GM20000 (cell line): Measurements from ENCODE around the gene MTHFD1L.

Source experiments
- DNase-seq: peaks from one replicate; pipeline ENCODE4 v3.0.0; 2012; ENCODE audit warnings: low spot score
- TF ChIP-seq, protein P1 (sequence below): IDR thresholded peaks from 2 replicates; pipeline ENCODE4 v1.5.1; 2012; ENCODE audit warnings: mild to moderate bottlenecking, control low read depth; ENCODE audit errors: extremely low read depth, missing control alignments

The MTHFD1L gene

DNA sequence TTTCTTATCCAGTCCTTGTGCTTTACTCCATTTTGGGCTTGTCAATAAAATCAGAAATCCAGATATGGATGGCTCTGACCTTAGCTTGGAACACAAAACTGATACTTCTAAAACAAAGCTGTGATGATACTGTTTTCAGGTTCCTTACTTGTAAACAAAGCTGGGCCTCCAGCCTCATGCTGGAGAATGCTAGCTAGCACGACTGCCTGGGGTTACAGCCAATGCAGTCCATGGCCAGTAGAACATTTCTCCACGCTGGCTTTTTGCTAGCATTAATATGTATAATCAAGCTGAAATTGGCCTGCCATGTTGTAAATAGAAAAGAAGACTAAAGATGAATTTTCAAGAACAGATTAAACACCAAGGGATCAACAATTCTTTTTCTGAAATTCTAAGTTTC, 63.9 kb downstream of the MTHFD1L start:
- no peak for DNase-seq
- TF ChIP-seq, protein P1, sequence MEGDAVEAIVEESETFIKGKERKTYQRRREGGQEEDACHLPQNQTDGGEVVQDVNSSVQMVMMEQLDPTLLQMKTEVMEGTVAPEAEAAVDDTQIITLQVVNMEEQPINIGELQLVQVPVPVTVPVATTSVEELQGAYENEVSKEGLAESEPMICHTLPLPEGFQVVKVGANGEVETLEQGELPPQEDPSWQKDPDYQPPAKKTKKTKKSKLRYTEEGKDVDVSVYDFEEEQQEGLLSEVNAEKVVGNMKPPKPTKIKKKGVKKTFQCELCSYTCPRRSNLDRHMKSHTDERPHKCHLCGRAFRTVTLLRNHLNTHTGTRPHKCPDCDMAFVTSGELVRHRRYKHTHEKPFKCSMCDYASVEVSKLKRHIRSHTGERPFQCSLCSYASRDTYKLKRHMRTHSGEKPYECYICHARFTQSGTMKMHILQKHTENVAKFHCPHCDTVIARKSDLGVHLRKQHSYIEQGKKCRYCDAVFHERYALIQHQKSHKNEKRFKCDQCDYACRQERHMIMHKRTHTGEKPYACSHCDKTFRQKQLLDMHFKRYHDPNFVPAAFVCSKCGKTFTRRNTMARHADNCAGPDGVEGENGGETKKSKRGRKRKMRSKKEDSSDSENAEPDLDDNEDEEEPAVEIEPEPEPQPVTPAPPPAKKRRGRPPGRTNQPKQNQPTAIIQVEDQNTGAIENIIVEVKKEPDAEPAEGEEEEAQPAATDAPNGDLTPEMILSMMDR, result no peak

DNA sequence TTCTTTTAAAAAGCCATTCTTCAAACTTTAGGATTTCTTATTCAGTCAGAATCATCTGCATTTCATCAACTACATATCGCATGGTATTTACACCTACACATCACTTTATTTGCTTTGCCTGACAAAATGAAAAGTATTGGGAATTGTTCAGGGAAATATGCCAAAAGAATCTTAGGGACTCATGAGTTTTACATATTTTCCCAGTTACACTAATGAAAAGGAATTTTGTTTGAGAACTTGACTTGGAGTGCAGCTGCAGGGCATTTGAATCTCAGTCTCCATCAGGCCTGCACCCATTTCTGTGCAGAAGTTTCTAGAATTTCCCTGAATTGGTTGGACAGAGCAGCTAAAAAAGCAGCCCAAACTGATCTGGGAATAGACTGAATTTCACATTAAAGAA, 65.3 kb downstream of the MTHFD1L start:
- TF ChIP-seq, protein P1, result no peak
- DNase-seq, result no peak

DNA sequence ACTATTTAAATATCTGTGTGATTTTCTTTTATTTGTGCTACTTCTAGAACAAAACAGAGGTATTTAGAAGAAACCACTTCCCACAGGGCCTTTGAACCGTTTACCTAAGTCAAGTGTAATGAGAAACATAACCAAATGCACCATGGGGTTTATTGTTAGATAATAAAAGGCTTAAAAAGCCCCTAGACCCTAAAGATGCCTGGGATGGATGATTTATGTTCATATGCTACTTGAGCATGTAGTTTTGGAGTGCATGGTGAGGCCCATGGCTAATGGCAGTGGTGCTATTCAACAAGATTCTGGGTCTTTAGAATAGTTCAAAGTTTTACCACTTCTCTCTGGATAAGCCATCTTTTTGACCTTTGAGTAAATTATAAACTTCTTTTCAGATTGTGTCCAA, 65.9 kb downstream of the MTHFD1L start:
- TF ChIP-seq, protein P1, result no peak

DNA sequence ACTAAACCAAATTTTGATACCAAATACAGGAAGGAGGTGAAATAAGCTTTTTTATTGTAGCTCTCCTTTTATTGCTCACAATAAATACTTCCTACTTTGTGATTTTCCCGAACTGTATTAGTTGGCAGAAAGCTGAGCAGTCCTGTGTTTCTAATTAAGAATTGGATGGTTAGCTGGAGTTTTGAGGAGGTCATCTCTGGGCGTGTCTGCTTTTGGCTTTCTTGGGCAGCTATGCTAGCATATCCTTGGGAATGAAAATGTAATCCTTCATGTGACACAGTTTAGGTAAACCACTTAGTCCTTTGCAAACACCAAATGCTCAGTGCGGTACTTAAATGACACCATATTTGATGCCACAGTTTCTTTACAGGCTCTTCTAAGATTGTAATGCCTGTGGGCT, 67.5 kb downstream of the MTHFD1L start:
- TF ChIP-seq, protein P1, result no peak
- DNase-seq, result no peak

More for the DNA sequence above, 65.9 kb downstream of the MTHFD1L start:
- DNase-seq, result no peak

DNA sequence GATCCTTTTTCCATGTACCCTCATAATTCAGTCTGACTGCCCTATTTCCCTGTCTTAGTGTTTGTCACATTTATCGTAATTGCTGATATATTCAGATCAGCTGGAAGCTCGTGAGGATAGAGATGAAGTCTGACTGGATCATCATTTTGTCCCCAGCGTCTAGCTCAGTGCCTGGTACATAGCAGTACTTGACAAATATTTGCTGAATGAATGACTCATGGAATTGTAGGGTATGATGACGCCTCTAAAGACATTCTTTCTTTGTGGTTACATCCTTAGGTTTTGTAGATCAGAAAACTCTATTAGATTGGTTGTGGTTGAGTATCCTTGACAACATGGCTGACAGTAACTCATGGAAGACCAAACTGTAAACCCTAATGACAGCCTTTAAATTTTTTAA, 68.9 kb downstream of the MTHFD1L start:
- DNase-seq, result no peak
- TF ChIP-seq, protein P1, result no peak

DNA sequence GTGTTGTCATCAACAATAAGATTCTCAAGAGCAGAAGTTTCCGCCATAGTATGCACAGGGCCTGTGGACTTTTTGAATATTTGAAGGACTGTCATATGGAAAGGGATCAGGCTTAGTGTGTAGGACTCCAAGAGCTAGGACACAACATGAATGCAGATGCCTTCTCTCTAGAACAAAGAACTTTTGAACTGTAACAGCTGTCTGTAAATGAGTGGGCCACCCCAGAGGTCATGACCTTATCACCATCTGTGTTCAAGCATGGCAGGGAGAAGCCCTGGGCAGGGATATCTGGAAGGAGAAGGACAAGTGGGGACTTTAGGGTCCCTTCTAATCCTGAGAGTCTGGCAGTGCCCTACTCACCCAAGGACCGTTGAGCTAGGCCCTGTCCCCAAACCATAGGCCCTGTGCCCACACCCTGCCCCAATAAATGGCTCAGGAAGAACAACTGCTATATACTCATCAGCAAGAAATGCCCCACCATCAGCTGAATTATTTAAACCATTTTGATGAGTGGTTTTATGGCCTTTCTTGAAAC, 70.6 kb downstream of the MTHFD1L start:
- TF ChIP-seq, protein P1, result no peak
- DNase-seq, result no peak

DNA sequence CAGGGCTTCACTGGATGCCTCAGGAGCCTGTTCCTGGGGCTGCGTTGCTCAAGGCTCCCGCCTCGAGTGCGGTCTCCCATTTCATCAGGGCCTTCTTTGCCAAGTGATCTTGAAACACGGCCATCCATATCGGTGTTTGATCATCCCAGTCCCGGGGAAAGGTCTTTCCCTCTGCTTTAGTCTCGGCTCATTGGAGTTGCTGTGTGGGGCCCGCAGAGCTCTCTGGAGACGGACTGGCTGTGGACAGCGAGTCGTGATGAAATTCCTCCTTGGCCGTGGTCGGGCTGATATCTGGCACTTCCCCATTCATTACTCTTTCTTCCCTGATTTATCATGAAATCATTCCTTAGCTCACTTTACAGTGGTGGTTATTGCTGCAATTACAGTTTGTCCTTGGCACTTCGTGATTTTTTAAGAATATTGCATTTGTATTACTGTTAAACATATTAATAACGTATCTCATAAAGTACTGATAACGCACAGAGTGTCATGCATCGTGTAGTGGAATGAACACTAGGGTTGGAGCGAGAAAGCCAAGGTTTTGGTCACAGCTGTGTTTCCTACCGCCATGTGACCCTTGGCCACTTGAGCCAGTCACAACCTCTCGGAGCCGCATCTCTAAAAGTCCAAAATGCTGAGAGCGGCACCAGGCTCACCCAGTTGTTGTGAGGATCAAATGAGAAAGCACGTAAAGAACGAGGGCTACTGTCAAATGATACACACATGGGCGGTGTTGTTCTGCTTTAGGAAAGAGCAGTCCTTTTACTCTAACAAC, 71.8 kb downstream of the MTHFD1L start:
- no peak for DNase-seq
- TF ChIP-seq, protein P1, result no peak
